Measurements from ENCODE around the gene FOXL3. TPM values are rescaled to one million over a fixed set of nuclear protein-coding genes. Genes with fewer than 3 reads are reported as not detected.

Gene FOXL3
- total RNA-seq, 1 experiment from 2014 or later: not detected

DNA sequence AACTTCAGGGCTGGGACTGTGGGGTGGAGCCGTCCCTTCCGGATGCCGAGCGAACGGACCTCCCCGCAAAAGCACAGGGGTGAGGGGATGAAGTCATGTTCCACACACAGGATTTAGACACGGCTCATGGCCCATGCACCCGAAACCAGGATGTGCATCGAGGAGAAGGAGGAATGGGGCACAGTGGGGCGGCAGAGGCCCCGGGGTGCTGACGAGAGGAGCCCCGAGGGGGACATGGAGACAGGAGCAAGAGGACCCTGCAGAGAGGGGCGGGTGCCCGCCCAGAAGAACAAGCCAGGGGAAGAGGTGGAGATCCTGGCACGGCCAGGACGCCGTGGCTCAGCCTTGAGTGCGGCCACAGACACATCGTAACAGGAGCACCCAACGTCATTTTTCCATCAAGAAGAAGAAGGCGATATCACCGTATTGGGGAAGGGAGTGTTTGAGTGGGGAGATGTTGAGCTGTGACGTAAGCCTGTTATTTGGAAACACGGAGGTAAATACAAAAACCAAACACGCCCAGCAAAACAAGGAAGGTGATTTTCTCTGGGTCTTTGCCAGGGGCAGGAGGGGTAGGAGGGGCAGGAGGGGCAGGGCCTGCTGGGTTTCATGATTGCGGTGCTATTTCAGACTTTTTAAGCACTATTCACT lies 25.3 kb upstream of the FOXL3 start:
- in situ Hi-C loops (cut with HindIII; ENCODE audit: low pct_unique_long_range_greater_than_20kb, low sequenced_read_pairs): no loop called here
- DNase-seq (ENCODE audit: low read depth): no peak

- no peak for DNase-seq (ENCODE audit: low read depth)
- in situ Hi-C loops (cut with HindIII; ENCODE audit: low pct_unique_long_range_greater_than_20kb, low sequenced_read_pairs): no loop called here
These were observed 24.6 kb upstream of the FOXL3 start for GRCh38 chr7:265192-265997.

- in situ Hi-C loops (cut with HindIII; ENCODE audit: low pct_unique_long_range_greater_than_20kb, low sequenced_read_pairs): no loop called here
- no peak for DNase-seq (ENCODE audit: low read depth)
These were observed 23.7 kb upstream of the FOXL3 start for GRCh38 chr7:265998-266850.

- in situ Hi-C loops (cut with HindIII; ENCODE audit: low pct_unique_long_range_greater_than_20kb, low sequenced_read_pairs): no loop called here
- DNase-seq (ENCODE audit: low read depth): no peak
These were observed 22.8 kb upstream of the FOXL3 start for GRCh38 chr7:266851-267840.

DNA sequence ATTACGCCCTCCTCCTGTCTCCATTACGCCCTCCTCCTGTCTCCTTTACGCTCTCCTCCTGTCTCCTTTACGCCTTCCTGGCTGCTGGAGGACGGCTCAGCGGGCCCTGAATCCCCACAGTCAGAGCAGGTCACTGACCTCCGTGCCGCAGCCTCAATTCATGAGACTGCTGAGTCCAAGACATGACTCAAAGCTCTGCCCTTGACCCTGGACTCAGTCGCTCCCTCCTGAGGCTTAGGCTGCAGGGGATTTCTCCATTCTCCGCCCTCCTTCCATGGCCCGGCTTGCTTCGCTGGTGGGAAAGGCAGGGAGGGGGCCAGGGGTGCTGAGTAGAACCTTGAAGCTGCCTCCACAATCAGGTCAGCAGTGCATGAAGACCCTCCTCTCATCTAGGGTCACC lies 21.0 kb upstream of the FOXL3 start:
- no peak for DNase-seq (ENCODE audit: low read depth)
- in situ Hi-C loops (cut with HindIII; ENCODE audit: low pct_unique_long_range_greater_than_20kb, low sequenced_read_pairs): no loop called here

- DNase-seq (ENCODE audit: low read depth): no peak
- in situ Hi-C loops (cut with HindIII; ENCODE audit: low pct_unique_long_range_greater_than_20kb, low sequenced_read_pairs): no loop called here
These were observed 20.2 kb upstream of the FOXL3 start for GRCh38 chr7:269721-270120.

DNA sequence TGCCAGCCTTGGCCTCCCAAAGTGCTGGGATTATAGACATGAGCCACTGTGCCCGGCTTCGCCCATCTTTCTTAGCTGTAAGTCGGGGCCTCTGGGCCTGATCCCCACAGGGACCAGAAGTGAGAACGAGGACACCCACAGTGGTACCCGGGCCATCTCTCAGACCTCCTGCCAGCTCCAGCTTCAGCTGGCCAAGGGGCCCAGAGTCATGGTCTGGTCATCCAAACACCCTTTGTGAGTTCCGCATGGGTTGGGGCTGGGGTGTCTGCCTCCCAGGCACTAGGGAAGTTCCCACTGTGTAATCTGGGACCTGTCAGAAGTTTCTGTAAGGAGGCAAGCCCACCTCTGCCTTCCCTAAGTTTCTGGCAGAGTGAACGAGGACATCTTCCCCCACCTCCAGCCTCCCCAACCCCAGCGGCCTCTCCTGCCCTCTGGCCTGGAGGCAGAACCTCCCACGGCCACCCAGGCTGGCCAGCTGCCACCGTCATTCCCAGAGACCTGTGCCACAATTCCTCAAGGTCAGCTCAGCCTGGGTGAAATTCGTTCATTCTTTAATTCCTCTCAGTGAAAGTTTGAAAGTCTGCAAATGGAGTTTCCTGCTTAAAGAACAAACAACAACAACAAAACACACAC lies 19.5 kb upstream of the FOXL3 start:
- in situ Hi-C loops (cut with HindIII; ENCODE audit: low pct_unique_long_range_greater_than_20kb, low sequenced_read_pairs): no loop called here
- DNase-seq (ENCODE audit: low read depth): no peak

GRCh38 chr7:271266-272107 lies 18.5 kb upstream of the FOXL3 start:
- in situ Hi-C loops (cut with HindIII; ENCODE audit: low pct_unique_long_range_greater_than_20kb, low sequenced_read_pairs): no loop called here
- no peak for DNase-seq (ENCODE audit: low read depth)

DNA sequence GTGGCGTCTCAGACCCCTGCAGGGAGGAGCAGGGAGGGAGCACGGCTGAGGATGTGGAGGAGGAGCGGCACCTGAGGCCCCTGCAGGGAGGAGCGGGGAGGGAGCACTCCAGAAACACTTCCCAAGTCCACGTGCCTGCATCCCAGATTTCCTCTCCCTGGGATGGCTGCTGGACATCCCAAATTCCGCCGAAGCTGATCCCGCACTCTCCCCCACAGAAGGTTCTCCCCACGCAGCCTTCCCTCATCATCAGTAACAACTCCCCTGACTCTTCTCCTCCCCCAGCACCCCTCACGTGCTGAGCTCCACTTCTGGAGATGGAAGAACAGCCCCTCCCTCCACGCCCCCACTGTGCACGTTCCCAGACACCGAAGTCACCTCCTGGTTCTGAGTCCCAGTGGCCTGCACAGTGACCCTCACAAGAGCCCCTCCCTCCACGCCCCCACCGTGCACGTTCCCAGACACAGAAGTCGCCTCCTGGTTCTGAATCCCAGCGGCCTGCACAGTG lies 17.8 kb upstream of the FOXL3 start:
- in situ Hi-C loops (cut with HindIII; ENCODE audit: low pct_unique_long_range_greater_than_20kb, low sequenced_read_pairs): no loop called here
- DNase-seq (ENCODE audit: low read depth): no peak

DNA sequence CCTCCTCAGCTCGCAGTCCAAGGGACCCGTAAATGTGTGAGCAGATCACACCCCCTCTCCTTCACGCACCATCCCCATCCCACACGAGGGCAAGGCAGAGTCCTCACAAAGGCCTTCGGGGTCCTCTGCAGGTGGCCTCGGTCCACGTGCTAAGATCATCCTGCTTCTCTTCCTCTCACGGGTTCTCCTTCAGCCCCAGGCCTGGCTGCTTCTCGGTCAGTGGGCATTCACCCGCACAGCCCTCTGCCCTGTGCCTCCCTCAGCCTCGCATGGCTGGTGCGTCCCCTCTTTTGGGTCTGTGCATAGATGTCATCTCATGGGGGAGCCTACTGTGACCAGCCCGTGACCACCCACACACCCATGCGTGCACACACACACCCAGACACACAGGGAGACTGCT lies 17.3 kb upstream of the FOXL3 start:
- in situ Hi-C loops (cut with HindIII; ENCODE audit: low pct_unique_long_range_greater_than_20kb, low sequenced_read_pairs): no loop called here
- DNase-seq (ENCODE audit: low read depth): no peak

- in situ Hi-C loops (cut with HindIII; ENCODE audit: low pct_unique_long_range_greater_than_20kb, low sequenced_read_pairs): no loop called here
- no peak for DNase-seq (ENCODE audit: low read depth)
These were observed 16.6 kb upstream of the FOXL3 start for GRCh38 chr7:273327-273726.

- in situ Hi-C loops (cut with HindIII; ENCODE audit: low pct_unique_long_range_greater_than_20kb, low sequenced_read_pairs): no loop called here
- DNase-seq (ENCODE audit: low read depth): no peak
These were observed 15.7 kb upstream of the FOXL3 start for GRCh38 chr7:274266-274665.

DNA sequence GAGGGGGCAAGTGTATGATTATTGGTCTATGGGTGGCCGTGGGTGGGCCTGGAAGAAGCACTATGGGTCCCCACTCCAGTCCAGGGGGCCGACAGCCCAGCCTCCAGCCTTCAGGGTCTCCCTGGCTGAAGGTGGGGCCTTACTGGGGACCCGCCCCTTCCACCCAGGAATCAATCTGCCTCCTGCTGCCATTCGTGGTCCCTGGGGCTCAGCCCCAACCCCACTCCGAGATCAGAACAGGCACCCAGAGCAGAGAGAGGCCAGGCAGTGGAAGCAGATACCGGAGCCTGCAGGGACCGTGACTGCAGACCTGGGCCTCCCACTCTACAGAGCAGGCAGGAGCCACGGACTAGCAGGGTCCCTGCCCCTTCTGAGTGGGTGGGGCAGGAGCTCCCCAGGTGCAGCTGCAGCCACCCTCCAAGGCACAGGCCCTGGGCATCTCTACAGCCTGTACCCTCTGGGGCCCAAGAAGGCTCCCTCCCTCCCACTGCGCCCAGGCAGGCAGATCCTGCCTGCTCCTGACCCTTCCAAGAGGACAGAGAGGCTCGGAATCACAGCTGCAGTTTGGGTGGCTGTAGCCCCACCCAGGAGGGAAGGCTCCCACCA lies 13.6 kb upstream of the FOXL3 start:
- in situ Hi-C loops (cut with HindIII; ENCODE audit: low pct_unique_long_range_greater_than_20kb, low sequenced_read_pairs): no loop called here
- no peak for DNase-seq (ENCODE audit: low read depth)

DNA sequence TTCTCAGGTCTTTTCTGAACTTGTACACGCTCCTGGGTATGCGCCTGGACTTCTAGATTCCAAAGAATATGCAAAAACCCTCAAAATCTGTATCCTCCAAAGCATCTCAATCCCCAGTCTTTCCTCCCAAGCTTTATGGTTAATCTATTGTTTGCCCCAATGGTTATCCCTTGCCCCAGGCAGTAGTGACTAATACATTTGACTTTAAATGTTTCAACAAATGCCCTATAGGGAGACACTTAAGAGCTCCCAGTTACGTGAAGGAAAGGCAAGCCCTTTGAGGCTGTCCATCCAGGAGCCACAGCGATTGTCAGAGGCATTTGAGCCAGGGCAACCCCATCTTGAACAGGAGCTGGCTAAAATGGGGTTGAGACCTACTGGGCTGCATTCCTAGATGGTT lies 12.7 kb upstream of the FOXL3 start:
- in situ Hi-C loops (cut with HindIII; ENCODE audit: low pct_unique_long_range_greater_than_20kb, low sequenced_read_pairs): no loop called here
- DNase-seq (ENCODE audit: low read depth): no peak

DNA sequence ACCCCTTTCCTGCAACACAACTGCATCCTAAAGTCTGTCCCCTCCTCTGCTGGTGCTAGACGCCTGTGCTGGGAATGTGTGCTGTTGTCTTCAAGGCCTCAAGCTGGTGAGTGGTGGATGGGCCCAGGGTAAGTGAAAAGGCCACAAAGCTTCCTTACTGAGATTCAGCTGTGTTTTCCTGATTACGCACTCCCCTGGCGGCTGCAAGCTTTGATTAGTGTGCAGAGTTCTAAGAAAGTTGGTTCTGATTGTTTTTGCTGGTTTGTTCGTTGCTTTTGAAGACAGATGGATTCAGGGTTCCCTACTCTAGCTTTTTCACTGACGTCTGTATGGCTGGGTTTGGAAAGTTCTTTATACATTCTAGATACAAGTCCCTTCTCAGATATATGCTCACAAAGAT lies 11.9 kb upstream of the FOXL3 start:
- no peak for DNase-seq (ENCODE audit: low read depth)
- in situ Hi-C loops (cut with HindIII; ENCODE audit: low pct_unique_long_range_greater_than_20kb, low sequenced_read_pairs): no loop called here

DNA sequence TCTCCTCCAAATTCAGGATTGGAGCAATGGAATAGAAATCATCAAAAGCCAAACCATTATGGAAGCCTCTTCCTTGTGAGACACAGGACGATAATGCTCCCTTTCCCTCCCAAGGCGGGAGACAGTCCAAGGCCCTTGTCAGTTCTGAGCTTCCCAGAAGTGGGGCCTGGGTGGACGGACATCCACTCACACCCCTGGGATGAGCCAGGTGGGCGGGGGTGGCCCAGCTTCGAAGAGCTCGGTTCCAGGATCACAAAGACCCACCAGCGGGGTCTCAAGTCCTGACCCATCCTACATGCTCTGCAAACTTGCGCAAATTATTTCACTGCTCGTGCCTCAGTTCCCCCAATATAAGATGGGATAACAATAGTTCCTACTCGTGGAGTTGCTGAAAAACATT lies 10.1 kb upstream of the FOXL3 start:
- no peak for DNase-seq (ENCODE audit: low read depth)
- in situ Hi-C loops (cut with HindIII; ENCODE audit: low pct_unique_long_range_greater_than_20kb, low sequenced_read_pairs): no loop called here
